Mammary epithelial cell (primary cell): ENCODE results near the gene GABRR2.

Source experiments
- CTCF ChIP-seq, 2 donors: IDR thresholded peaks in 1 of 2; conservative IDR thresholded peaks in 1 of 2; 2 replicates each; pipeline ENCODE4 v1.5.1; 2011 to 2012; ENCODE audit warnings: inconsistent platforms in 2 of 2, low read length in 2 of 2, mild to moderate bottlenecking in 2 of 2, control low read depth in 1 of 2, low read depth in 1 of 2; ENCODE audit not compliant: insufficient read depth in 1 of 2; ENCODE audit errors: extremely low read depth in 1 of 2
- EZH2 ChIP-seq: IDR thresholded peaks from 2 replicates; pipeline ENCODE4 v1.6.1; 2012; ENCODE audit warnings: low read length, inconsistent platforms, borderline replicate concordance

GRCh38 chr6:89275900-89276299, 39.2 kb downstream of the GABRR2 start:
- no peak for TF ChIP-seq EZH2
- no peak for TF ChIP-seq CTCF (conservative IDR thresholded peaks at IDR 0.05 in 1 of 2, IDR thresholded peaks at IDR 0.05 in 1 of 2; ENCODE audit: extremely low read depth in 1 of 2, insufficient read depth in 1 of 2, low read depth in 1 of 2, low read length in 2 of 2)
